ENCODE results near the gene PLA2G2F.

PLA2G2F gene, protein sequence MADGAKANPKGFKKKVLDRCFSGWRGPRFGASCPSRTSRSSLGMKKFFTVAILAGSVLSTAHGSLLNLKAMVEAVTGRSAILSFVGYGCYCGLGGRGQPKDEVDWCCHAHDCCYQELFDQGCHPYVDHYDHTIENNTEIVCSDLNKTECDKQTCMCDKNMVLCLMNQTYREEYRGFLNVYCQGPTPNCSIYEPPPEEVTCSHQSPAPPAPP

DNA sequence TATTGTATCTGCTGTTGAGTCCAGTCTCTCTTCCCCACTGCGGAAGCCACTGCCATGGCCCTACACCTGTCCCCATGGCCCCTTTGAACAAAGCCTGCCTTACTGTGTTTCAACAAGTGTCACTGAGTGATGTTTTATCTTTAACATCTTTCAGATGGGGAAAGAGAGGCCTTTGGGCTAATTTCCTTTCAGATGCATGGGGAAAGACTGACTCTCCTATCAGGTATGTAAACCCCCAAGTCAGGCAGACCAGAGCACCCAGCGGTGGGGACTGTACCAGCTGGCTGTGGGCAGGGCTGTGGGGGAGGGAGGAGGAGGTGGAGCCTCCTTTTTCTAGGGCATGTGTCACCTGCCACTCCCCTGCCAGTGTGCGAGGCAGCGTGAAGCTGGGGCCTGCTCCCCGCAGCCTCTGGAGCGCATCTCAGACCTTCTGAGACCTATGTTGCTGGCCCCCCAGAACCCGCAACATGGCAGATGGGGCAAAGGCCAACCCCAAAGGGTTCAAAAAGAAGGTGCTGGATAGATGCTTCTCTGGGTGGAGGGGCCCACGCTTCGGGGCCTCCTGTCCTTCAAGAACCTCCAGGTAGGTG, at the start of gene PLA2G2F:
TSS of gene PLA2G2F (plus strand) at position 363 of the 590 bp plus-strand sequence. CDS start at position 468, 105 bp downstream.
- DNase-seq (ENCODE audit: low spot score), result no peak

DNA sequence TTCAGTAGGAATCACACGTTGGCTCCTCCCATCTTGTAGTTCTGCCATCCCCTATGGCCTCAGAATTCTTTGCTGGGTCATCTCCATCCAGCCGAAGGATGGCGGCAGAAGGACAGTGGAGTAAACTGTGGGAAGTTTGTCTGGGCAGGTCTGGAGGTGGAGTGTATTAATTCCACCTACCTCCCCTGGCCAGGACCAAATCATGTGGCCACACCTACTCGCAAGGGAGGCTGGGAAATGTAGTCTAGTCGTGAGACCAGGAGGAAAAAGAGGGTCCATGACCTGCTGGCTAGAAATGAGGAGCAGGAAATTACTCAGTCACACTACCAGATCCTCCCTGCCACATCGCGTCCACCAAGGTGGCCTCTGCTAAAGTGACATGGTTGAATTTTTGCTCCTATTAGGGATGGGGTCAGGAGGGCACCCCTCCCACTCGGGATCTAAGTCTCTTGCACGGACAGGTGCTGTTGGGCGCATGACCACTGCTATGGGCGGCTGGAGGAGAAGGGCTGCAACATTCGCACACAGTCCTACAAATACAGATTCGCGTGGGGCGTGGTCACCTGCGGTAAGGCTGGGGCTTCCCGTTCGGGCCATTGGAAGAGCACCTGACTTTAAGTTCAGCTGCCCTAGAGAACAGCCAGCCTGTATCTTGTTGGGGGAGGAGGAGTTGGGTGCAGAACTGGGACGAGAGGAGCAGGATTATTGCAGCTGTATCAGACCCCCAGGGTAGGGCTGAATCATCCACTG, 49.6 kb upstream of the PLA2G2F start:
- DNase-seq (ENCODE audit: low spot score), result no peak

DNA sequence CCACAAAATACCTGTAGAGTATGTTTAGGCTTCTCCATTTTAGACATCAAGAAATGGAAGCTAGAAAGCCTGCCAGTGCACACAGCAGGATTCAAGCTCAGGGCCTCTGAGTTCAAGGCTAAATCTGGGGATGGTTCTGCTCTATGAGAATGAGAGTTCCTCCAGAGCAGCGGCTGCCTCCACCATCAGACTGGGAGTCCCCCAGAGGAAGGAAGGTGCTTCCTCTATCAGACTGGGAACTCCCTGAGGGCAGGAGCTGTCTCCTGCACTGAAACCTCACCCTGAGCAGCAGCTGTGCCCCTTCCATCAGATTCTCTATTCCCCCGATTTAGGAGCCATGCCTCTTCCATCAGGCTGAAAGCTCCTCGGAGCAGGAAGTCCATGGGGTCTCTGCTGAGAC, 49.0 kb upstream of the PLA2G2F start:
- no peak for DNase-seq (ENCODE audit: low spot score)

GRCh38 chr1:20090641-20091040, 48.5 kb upstream of the PLA2G2F start:
- DNase-seq (ENCODE audit: low spot score), result no peak

GRCh38 chr1:20093303-20093702, 45.8 kb upstream of the PLA2G2F start:
- no peak for DNase-seq (ENCODE audit: low spot score)

- peak; percentile 71 for DNase-seq (ENCODE audit: low spot score)
Observed at GRCh38 chr1:20093940-20094391, 45.2 kb upstream of the PLA2G2F start.

DNA sequence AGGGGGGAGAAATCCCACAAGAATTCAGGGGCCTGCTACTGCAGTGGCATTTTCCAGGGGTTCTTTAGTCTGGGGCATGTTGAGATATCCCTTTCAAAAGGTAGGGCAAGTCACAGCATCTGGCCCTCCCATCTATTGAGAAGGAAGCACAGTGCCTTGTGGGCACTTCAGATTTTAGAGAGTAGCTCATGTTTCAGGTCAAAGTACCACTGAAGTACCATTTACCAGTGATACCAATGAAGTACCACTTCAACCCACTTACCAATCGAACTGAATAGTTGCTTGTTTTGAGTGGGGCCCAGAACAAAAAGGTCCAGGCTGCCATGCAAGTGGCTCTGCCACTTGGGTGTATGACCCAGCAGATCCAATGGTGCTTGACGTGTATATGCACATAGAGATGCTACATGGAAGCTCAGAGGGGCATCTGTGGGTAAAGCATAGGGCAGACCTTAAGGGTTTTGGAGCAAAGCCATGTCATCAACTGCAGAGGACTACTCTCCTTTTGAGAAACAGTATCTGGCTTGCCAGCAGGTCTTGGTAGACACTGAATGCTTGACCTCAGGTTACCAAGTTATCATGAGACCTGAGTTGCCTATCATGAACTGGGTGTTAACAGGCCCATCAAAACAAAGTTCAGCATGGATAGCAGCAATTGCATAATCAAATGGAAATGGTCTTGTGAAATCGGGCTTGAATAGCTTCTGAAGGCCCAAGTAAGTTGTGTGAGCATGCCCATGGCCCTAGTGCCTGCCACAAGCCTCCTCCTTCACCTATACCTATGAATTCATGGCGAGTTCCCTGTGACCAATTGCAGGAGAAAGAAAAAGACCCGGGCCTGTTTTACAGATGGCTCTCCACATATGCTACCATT, 43.3 kb upstream of the PLA2G2F start:
- DNase-seq (ENCODE audit: low spot score), result no peak

- no peak for DNase-seq (ENCODE audit: low spot score)
Observed at GRCh38 chr1:20096840-20097447, 42.2 kb upstream of the PLA2G2F start.

- no peak for DNase-seq (ENCODE audit: low spot score)
Observed at GRCh38 chr1:20099533-20099932, 39.6 kb upstream of the PLA2G2F start.

DNA sequence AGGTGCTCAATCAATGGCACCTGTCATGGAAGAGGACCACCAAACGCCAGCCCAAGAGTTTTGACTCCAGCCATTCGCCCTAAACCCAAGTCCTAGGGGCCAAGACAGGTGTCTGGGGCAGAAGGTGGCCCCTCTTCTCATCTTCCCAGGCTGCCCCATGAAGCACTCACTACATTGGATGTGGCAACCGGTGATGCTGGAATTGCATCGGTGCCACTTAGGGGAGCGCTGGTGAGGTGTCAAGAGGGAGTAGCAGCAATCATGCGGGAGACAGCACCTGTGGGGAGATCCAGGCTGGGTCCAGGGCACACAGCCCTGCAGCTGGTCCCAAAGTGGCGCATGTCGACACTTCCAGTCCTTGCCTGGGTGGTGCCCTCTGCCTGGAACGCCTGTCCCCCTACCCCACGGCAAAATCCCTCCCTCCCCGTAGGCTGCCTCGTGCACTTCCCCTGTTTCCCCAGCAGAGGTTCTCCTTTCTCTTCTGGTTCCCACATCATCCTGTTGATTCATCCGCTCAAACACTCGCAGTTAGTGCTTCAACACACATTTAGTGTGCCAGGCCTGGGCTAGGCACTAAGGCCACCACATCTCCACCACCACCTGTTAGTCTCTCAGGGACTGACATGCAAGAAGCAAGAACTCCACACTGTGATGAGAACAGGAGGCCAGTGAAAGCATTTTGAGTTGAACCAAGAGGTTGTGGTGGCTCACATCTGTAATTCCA, 38.3 kb upstream of the PLA2G2F start:
- DNase-seq (ENCODE audit: low spot score), result peak; percentile 84

DNA sequence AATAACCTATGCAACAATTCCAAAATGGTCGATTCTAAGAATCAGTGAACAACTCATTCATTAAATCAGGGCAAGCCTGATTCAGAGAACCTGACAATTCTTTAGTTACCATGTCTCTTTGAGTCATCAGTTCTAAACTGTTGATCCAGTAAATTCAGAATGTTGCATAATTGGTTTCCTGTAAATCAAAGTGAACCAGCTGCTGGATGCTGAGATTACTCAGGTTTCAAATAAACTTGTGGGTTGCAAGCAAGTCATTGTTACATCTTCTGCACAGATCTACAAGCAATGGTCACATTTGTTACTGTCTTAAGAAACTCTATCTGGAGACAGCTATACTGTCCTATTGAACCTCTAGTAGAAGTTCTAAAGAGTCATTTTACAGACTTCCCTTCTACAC, 36.2 kb upstream of the PLA2G2F start:
- DNase-seq (ENCODE audit: low spot score), result peak; percentile 75

GRCh38 chr1:20105856-20106255, 33.3 kb upstream of the PLA2G2F start:
- DNase-seq (ENCODE audit: low spot score), result no peak

DNA sequence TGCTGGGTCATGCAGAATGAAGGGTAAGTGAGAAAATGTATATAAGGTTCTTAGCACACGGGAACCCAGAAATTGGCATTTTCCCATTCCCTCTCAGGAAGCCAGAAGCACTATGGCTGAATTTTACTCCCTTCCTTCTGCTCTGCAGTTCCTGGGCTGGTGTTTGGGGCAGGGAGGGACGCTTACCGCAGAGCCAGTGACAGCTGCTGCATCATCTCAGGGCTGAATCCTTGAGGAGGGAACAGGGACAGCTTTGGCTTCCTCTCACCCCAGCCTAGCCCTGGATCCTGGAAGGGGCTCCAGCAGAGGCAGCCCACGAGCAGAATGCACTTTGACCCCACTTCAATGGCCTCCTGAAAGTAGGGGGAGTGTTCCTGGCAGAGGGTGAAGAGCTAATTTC, 31.8 kb upstream of the PLA2G2F start:
- no peak for DNase-seq (ENCODE audit: low spot score)

DNA sequence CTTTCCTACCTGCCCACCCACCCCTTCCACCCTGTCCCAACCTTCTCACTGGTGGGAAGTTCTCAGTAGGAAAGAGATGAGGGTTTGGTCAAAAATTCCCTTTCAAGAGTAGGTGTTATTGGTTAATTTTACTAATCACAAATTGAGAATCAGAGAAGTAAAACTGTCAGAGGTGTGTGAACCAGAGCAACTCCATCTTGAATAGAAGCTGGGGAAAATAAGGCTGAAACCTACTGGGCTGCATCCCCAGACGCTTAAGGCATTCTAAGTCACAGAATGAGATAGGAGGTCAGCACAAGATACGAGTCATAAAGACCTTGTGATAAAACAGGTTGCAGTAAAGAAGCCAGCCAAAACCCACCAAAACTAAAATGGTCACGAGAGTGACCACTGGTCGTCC, 31.3 kb upstream of the PLA2G2F start:
- no peak for DNase-seq (ENCODE audit: low spot score)

DNA sequence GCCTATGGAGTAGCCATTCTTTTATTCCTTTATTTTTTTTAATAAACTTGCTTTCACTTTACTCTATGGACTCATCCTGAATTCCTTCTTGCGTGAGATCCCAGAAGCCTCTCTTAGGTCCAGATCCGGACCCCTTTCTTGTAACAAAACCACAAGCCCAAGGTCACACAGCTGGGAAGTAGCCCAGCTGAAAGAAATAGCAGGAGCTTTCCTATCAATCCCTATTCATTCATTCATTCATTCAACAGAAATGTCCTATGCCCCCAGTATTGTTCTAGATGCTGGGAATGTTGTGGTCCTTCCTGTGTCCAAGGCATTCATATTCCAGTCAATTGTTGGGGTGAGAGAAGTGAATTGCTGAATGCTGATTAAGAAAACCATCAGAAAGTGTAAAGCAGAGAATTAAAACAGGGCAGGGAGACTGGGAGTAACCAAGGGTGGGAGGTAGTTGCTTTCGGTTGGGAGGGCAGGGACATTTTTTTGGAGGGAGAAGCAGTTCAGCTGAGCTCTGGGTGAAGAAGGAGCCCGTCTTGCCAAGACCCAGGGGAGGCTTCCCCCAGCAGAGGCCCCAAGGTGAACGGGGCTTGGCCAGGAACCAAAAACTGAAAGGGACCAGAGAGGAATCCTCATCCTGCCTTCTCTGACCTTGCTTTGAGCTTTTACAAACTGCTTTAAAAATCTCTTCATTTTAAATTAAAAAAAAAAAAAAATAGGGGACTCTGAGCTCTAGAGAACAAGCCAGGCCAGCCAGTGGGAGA, 30.6 kb upstream of the PLA2G2F start:
- no peak for DNase-seq (ENCODE audit: low spot score)

- no peak for DNase-seq (ENCODE audit: low spot score)
Observed at GRCh38 chr1:20109223-20109856, 29.8 kb upstream of the PLA2G2F start.

DNA sequence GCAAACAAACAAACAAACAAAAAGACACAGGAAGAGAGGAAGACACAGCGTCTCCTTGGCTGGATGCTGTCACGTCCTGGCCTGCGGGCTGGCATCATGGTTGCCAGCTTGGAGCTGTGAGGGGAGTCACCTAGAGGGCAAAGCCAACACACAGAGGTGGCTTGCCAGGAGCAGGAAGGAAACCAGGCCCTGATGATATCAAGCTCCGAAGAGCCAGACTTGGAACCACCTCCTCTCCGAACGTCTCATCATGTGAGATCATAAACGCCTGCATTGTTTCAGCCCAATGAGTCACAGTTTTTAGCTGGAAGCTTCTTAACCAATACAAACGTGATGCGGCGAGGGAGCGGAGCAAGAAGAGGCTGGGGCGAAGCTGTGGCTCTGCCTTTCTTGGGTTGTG, 28.4 kb upstream of the PLA2G2F start:
- DNase-seq (ENCODE audit: low spot score), result peak; percentile 55

- DNase-seq (ENCODE audit: low spot score), result no peak
Observed at GRCh38 chr1:20111452-20111851, 27.7 kb upstream of the PLA2G2F start.

DNA sequence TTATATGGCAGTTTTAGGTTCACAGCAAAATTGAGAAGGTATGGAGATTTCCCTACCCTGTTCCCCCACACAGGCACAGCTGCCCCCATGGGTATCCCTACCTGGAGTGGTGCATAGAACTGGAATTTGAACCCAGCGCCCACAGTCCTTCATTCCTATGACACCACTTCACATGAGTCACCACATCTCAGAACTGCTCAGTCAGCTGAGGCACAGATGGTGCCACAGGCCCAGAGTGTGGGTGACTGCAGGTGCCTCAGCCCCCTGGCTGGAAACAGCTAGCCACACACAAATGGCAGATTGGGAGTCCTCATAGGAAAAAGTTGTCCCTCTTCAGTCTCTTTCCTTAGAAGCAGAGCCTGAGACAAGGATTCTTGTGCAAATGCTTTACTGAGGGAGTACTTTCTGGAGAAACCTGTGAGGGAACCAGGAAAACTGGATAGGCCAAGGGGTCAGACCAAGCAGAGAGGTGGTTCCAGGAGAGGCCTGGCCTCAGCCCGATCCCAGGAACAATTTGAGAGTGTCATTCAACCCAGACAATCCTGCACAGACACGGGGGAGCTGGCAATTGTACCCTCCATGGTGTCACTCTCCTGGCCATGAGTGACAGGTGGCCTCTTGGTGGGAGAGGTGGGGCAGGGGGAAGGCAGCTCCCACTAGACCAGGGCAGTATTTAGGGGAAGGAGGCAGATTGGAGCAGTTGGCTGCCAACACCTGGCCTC, 26.7 kb upstream of the PLA2G2F start:
- DNase-seq (ENCODE audit: low spot score), result peak; percentile 23
